ENCODE measurements around the gene RXFP2. TPM values are rescaled to one million over a fixed set of nuclear protein-coding genes. Genes with fewer than 3 reads are reported as not detected.

RXFP2 gene
- total and polyA plus RNA-seq, 10 of the 15 experiments (the other 5 are each of a cell fraction or from before 2014, with no cell fraction given): 0.01 to 0.05 TPM; not detected in 8

GRCh38 chr13:31769575-31769974 lies 30.2 kb downstream of the RXFP2 start:
- H3K36me3 ChIP-seq (ENCODE audit: control insufficient read depth in 2 of 2, insufficient read depth in 2 of 2, low read length in 1 of 2): no peaks in the 10 kb centered on the region
- SMC1A ChIA-PET (ENCODE audit: uncharacterized antibody, unreplicated experiment): no interaction called here
- in situ Hi-C loops (cut with MboI): no loop called here
- no peak for ATAC-seq
- no peaks in the 10 kb centered on the region for H3K79me2 ChIP-seq (ENCODE audit: control insufficient read depth, insufficient read depth, low read length)
- H3K4me1 ChIP-seq (ENCODE audit: control insufficient read depth, insufficient read depth, low read length): no peaks in the 10 kb centered on the region
- no peaks in the 10 kb centered on the region for H3K9me3 ChIP-seq (replicated peaks; ENCODE audit: control insufficient read depth, insufficient read depth, low read length)
- BruUV-seq (replicated peaks): no TSS peak
- CTCF ChIA-PET: no interaction called here
- no peak overlapping the region for H3K4me2 ChIP-seq (ENCODE audit: control insufficient read depth, insufficient read depth)
- RAD21 ChIA-PET (ENCODE audit: unreplicated experiment): no interaction called here
- POLR2A ChIA-PET: no interaction called here
- no peak for FAIRE-seq
- H3K27me3 ChIP-seq (replicated peaks in 1 of 2; ENCODE audit: control insufficient read depth in 2 of 2, insufficient read depth in 2 of 2, low read length in 1 of 2): no peaks in the 10 kb centered on the region; a peak in 1 of 4 replicates
- intact Hi-C loops (cut with micrococcal nuclease; ENCODE audit: unreplicated experiment): no loop called here
- 41% methylated on average over 4 of the region's 4 CpGs for WGBS (ENCODE audit: insufficient coverage, insufficient replicate concordance, low lambda C conversion rate, missing lambda C conversion rate)
- H3K9ac ChIP-seq (ENCODE audit: control insufficient read depth, insufficient read depth, low read length): no peak overlapping the region
- no peak overlapping the region for H3K4me3 ChIP-seq
- H4K20me1 ChIP-seq (ENCODE audit: control insufficient read depth, insufficient read depth): no peaks in the 10 kb centered on the region
- H2AFZ ChIP-seq (ENCODE audit: control insufficient read depth, low read depth, low read length): no peak overlapping the region
- no peak for DNase-seq (ENCODE audit: low read depth, low spot score)
- no peak overlapping the region for H3K27ac ChIP-seq (ENCODE audit: control insufficient read depth, insufficient read depth)
- TF ChIP-seq USF1 (IDR thresholded peaks at IDR 0.05; ENCODE audit: borderline replicate concordance, extremely low read length, insufficient read depth, low read depth, low read length) (no peak), NFXL1 (IDR thresholded peaks at IDR 0.05; ENCODE audit: borderline replicate concordance) (no peak), ZBED1 (IDR thresholded peaks at IDR 0.05; ENCODE audit: borderline replicate concordance) (no peak), IRF5 (IDR thresholded peaks at IDR 0.05; ENCODE audit: borderline replicate concordance) (no peak), TARDBP (IDR thresholded peaks at IDR 0.05; ENCODE audit: borderline replicate concordance) (no peak), ZNF24 (IDR thresholded peaks at IDR 0.05) (no peak), TBL1XR1 (IDR thresholded peaks at IDR 0.05; ENCODE audit: low read depth, low read length) (no peak), GABPA (IDR thresholded peaks at IDR 0.05; ENCODE audit: low read depth) (no peak), GATAD2B (conservative IDR thresholded peaks at IDR 0.05; ENCODE audit: low read depth) (no peak), ZBTB33 (IDR thresholded peaks at IDR 0.05) (no peak), IKZF1 (conservative IDR thresholded peaks at IDR 0.05) (no peak), POU2F2 (IDR thresholded peaks at IDR 0.05; ENCODE audit: borderline replicate concordance, low read depth, low read length) (no peak), SIX5 (IDR thresholded peaks at IDR 0.05; ENCODE audit: low read depth, low read length, severe bottlenecking) (no peak), MYC (IDR thresholded peaks at IDR 0.05; ENCODE audit: insufficient read depth, insufficient read length, insufficient replicate concordance, low read length, severe bottlenecking) (no peak), RB1 (IDR thresholded peaks at IDR 0.05; ENCODE audit: borderline replicate concordance) (no peak), STAT1 (conservative IDR thresholded peaks at IDR 0.05) (no peak), IRF4 (IDR thresholded peaks at IDR 0.05; ENCODE audit: low read depth, low read length) (no peak), SUZ12 (IDR thresholded peaks at IDR 0.05; ENCODE audit: unreplicated experiment) (no peak)
